GM21825 (cell line): ENCODE data around the gene KIRREL1.

Experiments
- ATAC-seq: cut with Tn5 transposase; IDR thresholded peaks from one replicate; pipeline ENCODE4 v1.9.1; 2021; ENCODE audit warnings: mild to moderate bottlenecking, moderate library complexity; ENCODE audit not compliant: unreplicated experiment

KIRREL1 gene

GRCh38 chr1:157993147-157993917, at the start of gene KIRREL1:
KIRREL1 (plus strand) TSS chr1:157993645; CDS start chr1:157993677, 32 bp downstream.
- no peak for ATAC-seq

- ATAC-seq, result no peak
Measured at GRCh38 chr1:157944663-157945280, 48.7 kb upstream of the KIRREL1 start.

GRCh38 chr1:157948312-157949073, 45.0 kb upstream of the KIRREL1 start:
- ATAC-seq, result no peak

- ATAC-seq, result no peak
Measured at GRCh38 chr1:157949074-157949354, 44.4 kb upstream of the KIRREL1 start.

GRCh38 chr1:157951230-157951629, 42.2 kb upstream of the KIRREL1 start:
- ATAC-seq, result no peak

GRCh38 chr1:157952601-157953000, 40.8 kb upstream of the KIRREL1 start:
- ATAC-seq, result no peak

GRCh38 chr1:157955221-157955620, 38.2 kb upstream of the KIRREL1 start:
- no peak for ATAC-seq

GRCh38 chr1:157955857-157956256, 37.6 kb upstream of the KIRREL1 start:
- no peak for ATAC-seq

GRCh38 chr1:157956732-157957131, 36.7 kb upstream of the KIRREL1 start:
- ATAC-seq, result no peak

- no peak for ATAC-seq
Measured at GRCh38 chr1:157958263-157958662, 35.2 kb upstream of the KIRREL1 start.

GRCh38 chr1:157959750-157960149, 33.7 kb upstream of the KIRREL1 start:
- ATAC-seq, result no peak

GRCh38 chr1:157960773-157961172, 32.7 kb upstream of the KIRREL1 start:
- no peak for ATAC-seq

- no peak for ATAC-seq
Measured at GRCh38 chr1:157961805-157962762, 31.4 kb upstream of the KIRREL1 start.

GRCh38 chr1:157963713-157964112, 29.7 kb upstream of the KIRREL1 start:
- ATAC-seq, result no peak

- no peak for ATAC-seq
Measured at GRCh38 chr1:157965584-157965983, 27.9 kb upstream of the KIRREL1 start.

GRCh38 chr1:157966031-157966537, 27.4 kb upstream of the KIRREL1 start:
- no peak for ATAC-seq

GRCh38 chr1:157967205-157967604, 26.2 kb upstream of the KIRREL1 start:
- ATAC-seq, result no peak

GRCh38 chr1:157968508-157968907, 24.9 kb upstream of the KIRREL1 start:
- no peak for ATAC-seq

GRCh38 chr1:157968946-157969345, 24.5 kb upstream of the KIRREL1 start:
- no peak for ATAC-seq

- no peak for ATAC-seq
Measured at GRCh38 chr1:157969697-157970485, 23.6 kb upstream of the KIRREL1 start.
